ENCODE data around the gene USH2A. TPM values are rescaled to one million over a fixed set of nuclear protein-coding genes. Genes with fewer than 3 reads are reported as not detected.

USH2A gene
- polyA plus RNA-seq, 1 of the 3 experiments (the other 2 are of a cell fraction), result under 0.01 TPM

DNA sequence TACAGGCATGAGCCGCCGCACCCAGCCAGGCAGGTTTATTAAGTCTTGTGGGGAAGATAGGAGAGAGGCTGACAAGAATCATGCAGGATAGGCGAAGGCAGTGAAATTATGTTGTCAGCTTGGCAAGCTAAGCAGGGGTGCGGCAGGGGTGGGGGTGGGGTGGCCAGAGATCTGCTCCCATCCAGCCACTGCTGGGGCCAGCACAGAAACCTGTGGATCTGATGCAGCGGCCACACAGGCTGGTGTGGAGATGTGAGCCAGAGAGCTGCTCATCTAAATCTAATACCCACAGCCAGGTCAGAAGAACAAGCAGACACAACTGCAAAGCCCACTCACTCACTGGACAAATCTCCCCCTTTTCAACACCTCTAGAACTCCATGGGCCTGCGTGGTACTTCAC is 787.4 kb downstream of the USH2A start:
- H3K36me3 ChIP-seq (replicated peaks in 1 of 2; ENCODE audit: control insufficient read depth in 1 of 2, insufficient read depth in 2 of 2, low read length in 1 of 2), result no peaks in the 10 kb centered on the region
- no peak overlapping the region for H2AFZ ChIP-seq (ENCODE audit: low read depth)
- no peaks in the 10 kb centered on the region for H3K79me2 ChIP-seq (ENCODE audit: insufficient read depth)
- ChIA-PET CTCF (no interaction called here), POLR2A (no interaction called here)
- no peak overlapping the region for H3K4me3 ChIP-seq (ENCODE audit: low read depth in 2 of 2, low read length in 1 of 2)
- no peaks in the 10 kb centered on the region for H3F3A ChIP-seq (replicated peaks; ENCODE audit: insufficient read depth)
- no peak for DNase-seq
- no peaks in the 10 kb centered on the region for H3K9me2 ChIP-seq
- no peak overlapping the region for H3K9ac ChIP-seq
- H3K4me1 ChIP-seq (ENCODE audit: control insufficient read depth in 1 of 2, insufficient read depth in 2 of 2, low read depth in 1 of 2, low read length in 1 of 2), result peaks cover 0 to 3% of the 10 kb centered on the region in 2 experiments; a peak in 2 of 4 replicates
- 82% methylated on average over 6 of the region's 6 CpGs for WGBS (ENCODE audit: low lambda C conversion rate)
- H3K4me2 ChIP-seq, result no peak overlapping the region
- no peak overlapping the region for H3K27ac ChIP-seq (ENCODE audit: low read depth in 2 of 2, low read length in 1 of 2)
- H4K20me1 ChIP-seq (ENCODE audit: insufficient read depth), result no peaks in the 10 kb centered on the region
- H3K27me3 ChIP-seq (ENCODE audit: insufficient read depth), result no peaks in the 10 kb centered on the region
- no peaks in the 10 kb centered on the region for H3K9me3 ChIP-seq
- TF ChIP-seq, protein P1, sequence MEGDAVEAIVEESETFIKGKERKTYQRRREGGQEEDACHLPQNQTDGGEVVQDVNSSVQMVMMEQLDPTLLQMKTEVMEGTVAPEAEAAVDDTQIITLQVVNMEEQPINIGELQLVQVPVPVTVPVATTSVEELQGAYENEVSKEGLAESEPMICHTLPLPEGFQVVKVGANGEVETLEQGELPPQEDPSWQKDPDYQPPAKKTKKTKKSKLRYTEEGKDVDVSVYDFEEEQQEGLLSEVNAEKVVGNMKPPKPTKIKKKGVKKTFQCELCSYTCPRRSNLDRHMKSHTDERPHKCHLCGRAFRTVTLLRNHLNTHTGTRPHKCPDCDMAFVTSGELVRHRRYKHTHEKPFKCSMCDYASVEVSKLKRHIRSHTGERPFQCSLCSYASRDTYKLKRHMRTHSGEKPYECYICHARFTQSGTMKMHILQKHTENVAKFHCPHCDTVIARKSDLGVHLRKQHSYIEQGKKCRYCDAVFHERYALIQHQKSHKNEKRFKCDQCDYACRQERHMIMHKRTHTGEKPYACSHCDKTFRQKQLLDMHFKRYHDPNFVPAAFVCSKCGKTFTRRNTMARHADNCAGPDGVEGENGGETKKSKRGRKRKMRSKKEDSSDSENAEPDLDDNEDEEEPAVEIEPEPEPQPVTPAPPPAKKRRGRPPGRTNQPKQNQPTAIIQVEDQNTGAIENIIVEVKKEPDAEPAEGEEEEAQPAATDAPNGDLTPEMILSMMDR (IDR thresholded peaks at IDR 0.05), result no peak
- TF ChIP-seq TAF1 (IDR thresholded peaks at IDR 0.05; ENCODE audit: borderline replicate concordance, low read depth, low read length) (no peak), RCOR1 (IDR thresholded peaks at IDR 0.05; ENCODE audit: low read length) (no peak), MXI1 (IDR thresholded peaks at IDR 0.05; ENCODE audit: low read depth, low read length) (no peak)

DNA sequence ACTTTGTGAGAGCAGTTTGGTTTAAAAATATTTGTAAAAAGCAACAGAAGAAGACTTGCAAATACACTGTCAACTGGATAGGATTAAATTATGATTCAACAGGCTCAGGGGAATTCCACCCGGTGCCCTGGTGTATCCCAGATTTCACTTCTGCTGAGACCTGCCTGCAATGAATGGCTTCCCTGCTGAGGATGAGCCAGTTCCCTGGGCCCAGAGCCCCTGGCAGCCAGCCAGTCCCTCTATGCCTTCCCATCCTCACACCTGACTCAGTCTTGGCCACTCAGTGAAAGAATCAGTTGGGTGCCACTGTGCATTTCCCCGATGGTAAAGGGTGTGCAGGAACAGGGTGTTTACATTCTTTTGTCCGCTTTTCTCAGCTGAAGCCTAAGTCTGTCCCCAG is 791.8 kb downstream of the USH2A start:
- Histone ChIP-seq H3K9me3 (no peaks in the 10 kb centered on the region), H3K27me3 (ENCODE audit: insufficient read depth) (no peaks in the 10 kb centered on the region), H3K9ac (no peak overlapping the region), H3K79me2 (ENCODE audit: insufficient read depth) (no peaks in the 10 kb centered on the region), H3K36me3 (replicated peaks in 1 of 2; ENCODE audit: control insufficient read depth in 1 of 2, insufficient read depth in 2 of 2, low read length in 1 of 2) (no peaks in the 10 kb centered on the region), H3K27ac (ENCODE audit: low read depth in 2 of 2, low read length in 1 of 2) (no peak overlapping the region), H3K9me2 (no peaks in the 10 kb centered on the region), H2AFZ (ENCODE audit: low read depth) (no peak overlapping the region), H3K4me2 (no peak overlapping the region), H3K4me3 (ENCODE audit: low read depth in 2 of 2, low read length in 1 of 2) (no peak overlapping the region), H4K20me1 (ENCODE audit: insufficient read depth) (no peaks in the 10 kb centered on the region), H3F3A (replicated peaks; ENCODE audit: insufficient read depth) (no peaks in the 10 kb centered on the region), H3K4me1 (ENCODE audit: control insufficient read depth in 1 of 2, insufficient read depth in 2 of 2, low read depth in 1 of 2, low read length in 1 of 2) (peaks cover 0 to 3% of the 10 kb centered on the region in 2 experiments; a peak in 1 of 4 replicates)
- WGBS (ENCODE audit: low lambda C conversion rate), result 6% methylated on average over 2 of the region's 3 CpGs
- POLR2A ChIA-PET, result no interaction called here
- DNase-seq, result no peak
- CTCF ChIA-PET, result interaction anchor here (1.6 kb wide), 1 partner anchor 24 kb away, joined by 4 read pairs; no protein-coding TSS in a partner anchor
- peak; percentile 14; the same call in 1 of the 2 replicates for TF ChIP-seq NFIC (IDR thresholded peaks at IDR 0.05; ENCODE audit: borderline replicate concordance)
- TF ChIP-seq GABPA (IDR thresholded peaks at IDR 0.05; ENCODE audit: low read depth), result no peak

DNA sequence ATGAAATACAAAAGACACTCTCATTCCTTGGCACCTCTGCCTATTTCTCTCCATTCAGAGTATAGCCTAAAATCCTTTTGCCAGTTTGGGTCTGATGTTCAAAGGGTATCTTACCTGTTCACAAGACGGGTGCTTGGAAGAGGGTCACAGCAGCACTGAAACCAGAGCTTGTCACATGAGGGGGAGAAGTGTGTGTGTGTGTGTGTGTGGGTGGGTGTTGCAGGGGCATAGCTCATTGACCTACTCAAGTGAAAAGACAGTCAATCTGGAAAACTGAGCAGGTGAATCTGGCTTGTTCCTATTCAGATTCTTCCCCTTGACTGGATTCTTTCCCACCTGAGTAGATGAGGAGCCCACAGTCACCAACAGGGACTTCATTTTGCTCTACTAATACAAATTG is 792.2 kb downstream of the USH2A start:
- Histone ChIP-seq H4K20me1 (ENCODE audit: insufficient read depth) (no peaks in the 10 kb centered on the region), H3K27me3 (ENCODE audit: insufficient read depth) (no peaks in the 10 kb centered on the region), H3K9ac (no peak overlapping the region), H3K79me2 (ENCODE audit: insufficient read depth) (no peaks in the 10 kb centered on the region), H3K4me1 (ENCODE audit: control insufficient read depth in 1 of 2, insufficient read depth in 2 of 2, low read depth in 1 of 2, low read length in 1 of 2) (peaks cover 0 to 3% of the 10 kb centered on the region in 2 experiments; a peak in 1 of 4 replicates), H3K9me2 (no peaks in the 10 kb centered on the region), H3K4me3 (ENCODE audit: low read depth in 2 of 2, low read length in 1 of 2) (no peak overlapping the region), H3K9me3 (no peaks in the 10 kb centered on the region), H3K4me2 (no peak overlapping the region), H3K27ac (ENCODE audit: low read depth in 2 of 2, low read length in 1 of 2) (no peak overlapping the region), H2AFZ (ENCODE audit: low read depth) (no peak overlapping the region), H3K36me3 (replicated peaks in 1 of 2; ENCODE audit: control insufficient read depth in 1 of 2, insufficient read depth in 2 of 2, low read length in 1 of 2) (no peaks in the 10 kb centered on the region), H3F3A (replicated peaks; ENCODE audit: insufficient read depth) (no peaks in the 10 kb centered on the region)
- POLR2A ChIA-PET, result no interaction called here
- WGBS (ENCODE audit: low lambda C conversion rate), result 82% methylated on average over 1 of the region's 1 CpG
- no peak for DNase-seq
- CTCF ChIA-PET, result interaction anchor here (1.6 kb wide), 1 partner anchor 24 kb away, joined by 4 read pairs; no protein-coding TSS in a partner anchor
- TF ChIP-seq FOSL2 (IDR thresholded peaks at IDR 0.05; ENCODE audit: borderline replicate concordance, low read depth), result no peak
- no peak for TF ChIP-seq GATA2 (CRISPR knock-in tag; IDR thresholded peaks at IDR 0.05)
- TF ChIP-seq RFX5 (IDR thresholded peaks at IDR 0.05; ENCODE audit: low read length), result no peak
- TF ChIP-seq JUND (IDR thresholded peaks at IDR 0.05), result no peak
- TF ChIP-seq EP300 (IDR thresholded peaks at IDR 0.05; ENCODE audit: borderline replicate concordance in 1 of 2, low read depth in 1 of 2, low read length in 1 of 2), result no peak
- no peak for TF ChIP-seq MXI1 (IDR thresholded peaks at IDR 0.05; ENCODE audit: low read depth, low read length)
- TF ChIP-seq, protein P2, sequence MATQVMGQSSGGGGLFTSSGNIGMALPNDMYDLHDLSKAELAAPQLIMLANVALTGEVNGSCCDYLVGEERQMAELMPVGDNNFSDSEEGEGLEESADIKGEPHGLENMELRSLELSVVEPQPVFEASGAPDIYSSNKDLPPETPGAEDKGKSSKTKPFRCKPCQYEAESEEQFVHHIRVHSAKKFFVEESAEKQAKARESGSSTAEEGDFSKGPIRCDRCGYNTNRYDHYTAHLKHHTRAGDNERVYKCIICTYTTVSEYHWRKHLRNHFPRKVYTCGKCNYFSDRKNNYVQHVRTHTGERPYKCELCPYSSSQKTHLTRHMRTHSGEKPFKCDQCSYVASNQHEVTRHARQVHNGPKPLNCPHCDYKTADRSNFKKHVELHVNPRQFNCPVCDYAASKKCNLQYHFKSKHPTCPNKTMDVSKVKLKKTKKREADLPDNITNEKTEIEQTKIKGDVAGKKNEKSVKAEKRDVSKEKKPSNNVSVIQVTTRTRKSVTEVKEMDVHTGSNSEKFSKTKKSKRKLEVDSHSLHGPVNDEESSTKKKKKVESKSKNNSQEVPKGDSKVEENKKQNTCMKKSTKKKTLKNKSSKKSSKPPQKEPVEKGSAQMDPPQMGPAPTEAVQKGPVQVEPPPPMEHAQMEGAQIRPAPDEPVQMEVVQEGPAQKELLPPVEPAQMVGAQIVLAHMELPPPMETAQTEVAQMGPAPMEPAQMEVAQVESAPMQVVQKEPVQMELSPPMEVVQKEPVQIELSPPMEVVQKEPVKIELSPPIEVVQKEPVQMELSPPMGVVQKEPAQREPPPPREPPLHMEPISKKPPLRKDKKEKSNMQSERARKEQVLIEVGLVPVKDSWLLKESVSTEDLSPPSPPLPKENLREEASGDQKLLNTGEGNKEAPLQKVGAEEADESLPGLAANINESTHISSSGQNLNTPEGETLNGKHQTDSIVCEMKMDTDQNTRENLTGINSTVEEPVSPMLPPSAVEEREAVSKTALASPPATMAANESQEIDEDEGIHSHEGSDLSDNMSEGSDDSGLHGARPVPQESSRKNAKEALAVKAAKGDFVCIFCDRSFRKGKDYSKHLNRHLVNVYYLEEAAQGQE (IDR thresholded peaks at IDR 0.05; ENCODE audit: low read depth, low read length), result no peak
- no peak for TF ChIP-seq ELF1 (IDR thresholded peaks at IDR 0.05)
- no peak for TF ChIP-seq NFIC (IDR thresholded peaks at IDR 0.05; ENCODE audit: borderline replicate concordance)
- TF ChIP-seq CHD2 (IDR thresholded peaks at IDR 0.05; ENCODE audit: low read length, partially characterized antibody), result no peak
- TF ChIP-seq TCF12 (IDR thresholded peaks at IDR 0.05), result no peak
- TF ChIP-seq TAF1 (IDR thresholded peaks at IDR 0.05; ENCODE audit: borderline replicate concordance, low read depth, low read length), result no peak
- no peak for TF ChIP-seq EZH2phosphoT487 (IDR thresholded peaks at IDR 0.05; ENCODE audit: borderline replicate concordance, low read depth)
